ENCODE results near the gene PEX10. TPM values are rescaled to one million over a fixed set of nuclear protein-coding genes. Genes with fewer than 3 reads are reported as not detected.

PEX10 gene
- total and polyA plus RNA-seq, 10 of the 15 experiments (the other 5 are each of a cell fraction or from before 2014, with no cell fraction given) = 0.24 to 24.9 (median 16.8) TPM; not detected in 1

GRCh38 chr1:2449636-2450454, 37.5 kb upstream of the PEX10 start (continued):
- TF ChIP-seq EGR1 (IDR thresholded peaks at IDR 0.05; ENCODE audit: borderline replicate concordance in 1 of 2, low read depth in 2 of 2, low read length in 2 of 2) (no peak), LARP7 (IDR thresholded peaks at IDR 0.05) (no peak), ETV6 (conservative IDR thresholded peaks at IDR 0.05 in 1 of 2, IDR thresholded peaks at IDR 0.05 in 1 of 2; ENCODE audit: borderline replicate concordance in 1 of 2, low read depth in 1 of 2) (no peak)
- TF ChIP-seq, protein P1, sequence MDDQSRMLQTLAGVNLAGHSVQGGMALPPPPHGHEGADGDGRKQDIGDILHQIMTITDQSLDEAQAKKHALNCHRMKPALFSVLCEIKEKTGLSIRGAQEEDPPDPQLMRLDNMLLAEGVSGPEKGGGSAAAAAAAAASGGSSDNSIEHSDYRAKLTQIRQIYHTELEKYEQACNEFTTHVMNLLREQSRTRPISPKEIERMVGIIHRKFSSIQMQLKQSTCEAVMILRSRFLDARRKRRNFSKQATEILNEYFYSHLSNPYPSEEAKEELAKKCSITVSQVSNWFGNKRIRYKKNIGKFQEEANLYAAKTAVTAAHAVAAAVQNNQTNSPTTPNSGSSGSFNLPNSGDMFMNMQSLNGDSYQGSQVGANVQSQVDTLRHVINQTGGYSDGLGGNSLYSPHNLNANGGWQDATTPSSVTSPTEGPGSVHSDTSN (IDR thresholded peaks at IDR 0.05; ENCODE audit: insufficient replicate concordance, low read depth, low read length) = no peak

GRCh38 chr1:2448098-2448445, 35.7 kb upstream of the PEX10 start:
- no peak for DNase-seq (ENCODE audit: low read depth, low spot score)
- CTCF ChIA-PET = no interaction called here
- H3K9me3 ChIP-seq (replicated peaks; ENCODE audit: control insufficient read depth, insufficient read depth, low read length) = no peaks in the 10 kb centered on the region
- 43% methylated on average over 18 of the region's 18 CpGs for WGBS (ENCODE audit: insufficient coverage, insufficient replicate concordance, low lambda C conversion rate, missing lambda C conversion rate)
- intact Hi-C loops (cut with micrococcal nuclease; ENCODE audit: unreplicated experiment) (no loop called here), in situ Hi-C loops (cut with MboI) (no loop called here)
- SMC1A ChIA-PET (ENCODE audit: uncharacterized antibody, unreplicated experiment) = no interaction called here
- no peak overlapping the region for H3K4me3 ChIP-seq
- BruUV-seq (replicated peaks) = no TSS peak
- H3K79me2 ChIP-seq (ENCODE audit: control insufficient read depth, insufficient read depth, low read length) = no peaks in the 10 kb centered on the region
- no peak overlapping the region for H3K9ac ChIP-seq (ENCODE audit: control insufficient read depth, insufficient read depth, low read length)
- POLR2A ChIA-PET = no interaction called here
- H3K27ac ChIP-seq (ENCODE audit: control insufficient read depth, insufficient read depth) = no peak overlapping the region
- no peak overlapping the region for H2AFZ ChIP-seq (ENCODE audit: control insufficient read depth, low read depth, low read length)
- no peaks in the 10 kb centered on the region for H4K20me1 ChIP-seq (ENCODE audit: control insufficient read depth, insufficient read depth)
- RAD21 ChIA-PET (ENCODE audit: unreplicated experiment) = no interaction called here
- TF ChIP-seq WRNIP1 (IDR thresholded peaks at IDR 0.05; ENCODE audit: borderline replicate concordance, low read depth, low read length) = no peak
- no peak for TF ChIP-seq KAT2A (conservative IDR thresholded peaks at IDR 0.05; ENCODE audit: control insufficient read depth, low read depth, low read length)
- TF ChIP-seq KLF5 (IDR thresholded peaks at IDR 0.05; ENCODE audit: partially characterized antibody) = no peak
- TF ChIP-seq YY1 (IDR thresholded peaks at IDR 0.05; ENCODE audit: low read depth, low read length) = no peak
- no peak for TF ChIP-seq IKZF2 (IDR thresholded peaks at IDR 0.05)
- no peak for TF ChIP-seq RELA (IDR thresholded peaks at IDR 0.05; ENCODE audit: borderline replicate concordance, partially characterized antibody)
- no peak for TF ChIP-seq ZNF274 (IDR thresholded peaks at IDR 0.05; ENCODE audit: insufficient read depth, insufficient read length)
- no peak for TF ChIP-seq SUPT20H (IDR thresholded peaks at IDR 0.05; ENCODE audit: borderline replicate concordance, control insufficient read depth, low read depth, low read length)
- TF ChIP-seq ESRRA (IDR thresholded peaks at IDR 0.05; ENCODE audit: low read length) = no peak
- TF ChIP-seq SKIL (IDR thresholded peaks at IDR 0.05; ENCODE audit: low read depth, poor library complexity, severe bottlenecking) = no peak
- TF ChIP-seq BCL11A (IDR thresholded peaks at IDR 0.05; ENCODE audit: low read depth, low read length) = no peak
- TF ChIP-seq STAT1 (conservative IDR thresholded peaks at IDR 0.05) = no peak
- no peak for FAIRE-seq
- ATAC-seq = no peak
- H3K4me2 ChIP-seq (ENCODE audit: control insufficient read depth, insufficient read depth) = no peak overlapping the region
- H3K36me3 ChIP-seq (ENCODE audit: control insufficient read depth in 2 of 2, insufficient read depth in 2 of 2, low read length in 1 of 2) = no peaks in the 10 kb centered on the region
- H3K27me3 ChIP-seq (replicated peaks in 1 of 2; ENCODE audit: control insufficient read depth in 2 of 2, insufficient read depth in 2 of 2, low read length in 1 of 2) = peaks cover 0 to 2% of the 10 kb centered on the region in 2 experiments; a peak in 3 of 4 replicates
- no peaks in the 10 kb centered on the region for H3K4me1 ChIP-seq (ENCODE audit: control insufficient read depth, insufficient read depth, low read length)
